Medulla oblongata (tissue), 1 donor: ENCODE data around the gene ASAP2.

Experiments
- DNase-seq: peaks from one replicate; pipeline ENCODE4 v3.0.0-alpha.2; 2015; ENCODE audit errors: extremely low spot score

Gene ASAP2

GRCh38 chr2:9400268-9401058 is 193.9 kb downstream of the ASAP2 start:
- DNase-seq, result no peak

- DNase-seq, result no peak
These were observed 194.5 kb downstream of the ASAP2 start for GRCh38 chr2:9401059-9401547.

- DNase-seq, result no peak
These were observed 195.2 kb downstream of the ASAP2 start for GRCh38 chr2:9401646-9402371.

GRCh38 chr2:9403924-9404323 is 197.3 kb downstream of the ASAP2 start:
- no peak for DNase-seq

- no peak for DNase-seq
These were observed 197.8 kb downstream of the ASAP2 start for GRCh38 chr2:9404451-9404850.

GRCh38 chr2:9405636-9406035 is 199.0 kb downstream of the ASAP2 start:
- DNase-seq, result no peak

GRCh38 chr2:9406529-9407362 is 200.1 kb downstream of the ASAP2 start:
- DNase-seq, result no peak

- DNase-seq, result no peak
These were observed 200.8 kb downstream of the ASAP2 start for GRCh38 chr2:9407363-9407811.

GRCh38 chr2:9408641-9409151 is 202.1 kb downstream of the ASAP2 start:
- DNase-seq, result no peak

- DNase-seq, result no peak
These were observed 203.5 kb downstream of the ASAP2 start for GRCh38 chr2:9410108-9410507.

GRCh38 chr2:9412781-9413180 is 206.2 kb downstream of the ASAP2 start:
- no peak for DNase-seq

- no peak for DNase-seq
These were observed 209.0 kb downstream of the ASAP2 start for GRCh38 chr2:9415516-9416169.

GRCh38 chr2:9416267-9416961 is 209.8 kb downstream of the ASAP2 start:
- no peak for DNase-seq

- DNase-seq, result no peak
These were observed 210.3 kb downstream of the ASAP2 start for GRCh38 chr2:9416962-9417316.

GRCh38 chr2:9417725-9418124 is 211.1 kb downstream of the ASAP2 start:
- DNase-seq, result no peak

- no peak for DNase-seq
These were observed 212.1 kb downstream of the ASAP2 start for GRCh38 chr2:9418746-9419145.

GRCh38 chr2:9419541-9419940 is 212.9 kb downstream of the ASAP2 start:
- no peak for DNase-seq

- no peak for DNase-seq
These were observed 213.9 kb downstream of the ASAP2 start for GRCh38 chr2:9420495-9420894.

GRCh38 chr2:9422321-9423099 is 215.9 kb downstream of the ASAP2 start:
- peak; percentile 76 for DNase-seq
